ENCODE results near the gene RSU1. TPM values are rescaled to one million over a fixed set of nuclear protein-coding genes. Genes with fewer than 3 reads are reported as not detected.

RSU1 gene
- total RNA-seq, 1 experiment from 2014 or later: 54.4 TPM

GRCh38 chr10:16602104-16602775 is 215.0 kb downstream of the RSU1 start:
- H3K4me3 Mint-ChIP-seq (ENCODE audit: unreplicated experiment): no peak overlapping the region

GRCh38 chr10:16599662-16600061 is 217.6 kb downstream of the RSU1 start:
- Mint-ChIP-seq H3K9me3 (ENCODE audit: unreplicated experiment) (no peaks in the 10 kb centered on the region), H3K27ac (ENCODE audit: low read depth, unreplicated experiment) (no peak overlapping the region), H3K36me3 (ENCODE audit: insufficient read depth, unreplicated experiment) (no peaks in the 10 kb centered on the region), H3K4me3 (ENCODE audit: unreplicated experiment) (no peak overlapping the region), H3K4me1 (ENCODE audit: insufficient read depth, unreplicated experiment) (no peaks in the 10 kb centered on the region), H3K27me3 (ENCODE audit: insufficient read depth, unreplicated experiment) (no peaks in the 10 kb centered on the region)
- intact Hi-C loops (cut with micrococcal nuclease): no loop called here
- POLR2A ChIA-PET: no interaction called here
- no TSS peak for BruUV-seq (replicated peaks)
- CTCF ChIA-PET: no interaction called here
- no peak for TF ChIP-seq CTCF (IDR thresholded peaks at IDR 0.05; ENCODE audit: unreplicated experiment)
- no peak for DNase-seq (ENCODE audit: unreplicated experiment)

More at GRCh38 chr10:16602104-16602775, 215.0 kb downstream of the RSU1 start:
- no peak for DNase-seq (ENCODE audit: unreplicated experiment)
- Mint-ChIP-seq H3K4me1 (ENCODE audit: insufficient read depth, unreplicated experiment) (no peaks in the 10 kb centered on the region), H3K36me3 (ENCODE audit: insufficient read depth, unreplicated experiment) (no peaks in the 10 kb centered on the region), H3K27ac (ENCODE audit: low read depth, unreplicated experiment) (no peak overlapping the region), H3K27me3 (ENCODE audit: insufficient read depth, unreplicated experiment) (no peaks in the 10 kb centered on the region), H3K9me3 (ENCODE audit: unreplicated experiment) (no peaks in the 10 kb centered on the region)
- ChIA-PET POLR2A (no interaction called here), CTCF (interaction anchor here (0.5 kb wide), 1 partner anchor 18 kb away, joined by 3 read pairs; no protein-coding TSS in a partner anchor)
- intact Hi-C loops (cut with micrococcal nuclease): no loop called here
- no peak for TF ChIP-seq CTCF (IDR thresholded peaks at IDR 0.05; ENCODE audit: unreplicated experiment)
- BruUV-seq (replicated peaks): no TSS peak

GRCh38 chr10:16597656-16598055 is 219.6 kb downstream of the RSU1 start:
- POLR2A ChIA-PET: no interaction called here
- DNase-seq (ENCODE audit: unreplicated experiment): no peak
- CTCF ChIA-PET: no interaction called here
- no TSS peak for BruUV-seq (replicated peaks)
- intact Hi-C loops (cut with micrococcal nuclease): no loop called here
- Mint-ChIP-seq H3K9me3 (ENCODE audit: unreplicated experiment) (no peaks in the 10 kb centered on the region), H3K4me3 (ENCODE audit: unreplicated experiment) (no peak overlapping the region), H3K4me1 (ENCODE audit: insufficient read depth, unreplicated experiment) (no peaks in the 10 kb centered on the region), H3K36me3 (ENCODE audit: insufficient read depth, unreplicated experiment) (peaks cover 6% of the 10 kb centered on the region), H3K27me3 (ENCODE audit: insufficient read depth, unreplicated experiment) (no peaks in the 10 kb centered on the region), H3K27ac (ENCODE audit: low read depth, unreplicated experiment) (no peak overlapping the region)
- TF ChIP-seq CTCF (IDR thresholded peaks at IDR 0.05; ENCODE audit: unreplicated experiment): no peak

GRCh38 chr10:16592378-16592777 is 224.8 kb downstream of the RSU1 start:
- POLR2A ChIA-PET: interaction anchor here (0.7 kb wide), 2 partner anchors 96 to 1359 kb away, joined by 3 read pairs; no protein-coding TSS in a partner anchor
- no peak for DNase-seq (ENCODE audit: unreplicated experiment)
- Mint-ChIP-seq H3K4me1 (ENCODE audit: insufficient read depth, unreplicated experiment) (no peaks in the 10 kb centered on the region), H3K27me3 (ENCODE audit: insufficient read depth, unreplicated experiment) (no peaks in the 10 kb centered on the region), H3K4me3 (ENCODE audit: unreplicated experiment) (no peak overlapping the region), H3K36me3 (ENCODE audit: insufficient read depth, unreplicated experiment) (peaks cover 12% of the 10 kb centered on the region), H3K27ac (ENCODE audit: low read depth, unreplicated experiment) (no peak overlapping the region), H3K9me3 (ENCODE audit: unreplicated experiment) (no peaks in the 10 kb centered on the region)
- intact Hi-C loops (cut with micrococcal nuclease): no loop called here
- no TSS peak for BruUV-seq (replicated peaks)
- no peak for TF ChIP-seq CTCF (IDR thresholded peaks at IDR 0.05; ENCODE audit: unreplicated experiment)
- CTCF ChIA-PET: interaction anchor here (0.7 kb wide), 1 partner anchor 994 kb away, joined by 3 read pairs; no protein-coding TSS in a partner anchor
